HepG2 (cell line): Measurements from ENCODE around the gene FAM83E. TPM values are rescaled to one million over a fixed set of nuclear protein-coding genes. Genes with fewer than 3 reads are reported as not detected.

ENCODE experiments used
- ATAC-seq: fragments of 200-7000 bp; cut with Tn5 transposase; 3 replicates; pipeline ENCODE4 v1.9.1; 2020; ENCODE audit warnings: mild to moderate bottlenecking, moderate library complexity
- BruUV-seq: library from RNA; stranded (reverse); fragments of 400-500 nt; replicated peaks from 2 replicates; lab custom pipeline; 2021; lab: Mats Ljungman, UMichigan
- CTCF ChIA-PET: fragments of 300-600 bp; formaldehyde crosslinking; extraction: SDS; loops from one replicate; lab custom pipeline; 2021; ENCODE audit warnings: low total read pairs, inconsistent platforms, low intra/inter-chr PET ratio; lab: Yijun Ruan, JAX
- POLR2A ChIA-PET: fragments of 350-600 bp; sonication (Branson Sonifier 250); formaldehyde crosslinking; loops from one replicate; lab custom pipeline; 2020; ENCODE audit warnings: antibody characterized with exemption, inconsistent platforms; lab: Yijun Ruan, JAX
- DNase-seq: peaks from one replicate; pipeline ENCODE4 v3.0.0-alpha.2; 2015; ENCODE audit warnings: low spot score
- FAIRE-seq: peaks from 3 replicates; lab custom pipeline; 2011; peaks lifted over from hg19 to GRCh38; lab: Jason Lieb, UNC
- H2AFZ ChIP-seq: one replicate; pipeline ENCODE4 v1.6.1; 2011; ENCODE audit warnings: low read length, inconsistent platforms
- H3K27ac ChIP-seq: fragments of 300-600 bp; 3 replicates; pipeline ENCODE4 v1.8.0; 2011; ENCODE audit warnings: mixed run types, mild to moderate bottlenecking, mixed read lengths, low read length, inconsistent platforms; ENCODE audit not compliant: insufficient read depth; ENCODE audit errors: extremely low read length
- H3K27me3 ChIP-seq, 2 experiments: fragments of 200-600 bp in 1 of 2; 2 replicates in 1 of 2; 3 replicates in 1 of 2; pipeline versions ENCODE4 v1.6.0 to v1.8.0; 2011; ENCODE audit warnings: low read length in 2 of 2, mild to moderate bottlenecking in 2 of 2, moderate library complexity in 2 of 2, inconsistent platforms in 1 of 2; ENCODE audit not compliant: insufficient read depth in 2 of 2, control insufficient read depth in 1 of 2
- H3K36me3 ChIP-seq, 2 experiments: fragments of 200-600 bp in 1 of 2; replicated peaks in 1 of 2; 2 replicates in 1 of 2; 3 replicates in 1 of 2; pipeline versions ENCODE4 v1.5.1 to v1.8.0; 2011; ENCODE audit warnings: low read length in 2 of 2, inconsistent platforms in 1 of 2; ENCODE audit not compliant: insufficient read depth in 2 of 2, control insufficient read depth in 1 of 2
- H3K4me1 ChIP-seq: 2 replicates; pipeline ENCODE4 v1.5.1; 2012; ENCODE audit warnings: low read length, inconsistent platforms; ENCODE audit not compliant: insufficient read depth
- H3K4me2 ChIP-seq: 2 replicates; pipeline ENCODE4 v1.6.0; 2011; ENCODE audit warnings: low read depth, low read length, inconsistent platforms
- H3K4me3 ChIP-seq, 3 experiments: fragments of 200-600 bp in 1 of 3; sonication (generic), shearing (Covaris generic) in 1 of 3; replicated peaks in 1 of 3; 2 replicates each; pipeline ENCODE4 v1.5.1; 2011 to 2016; ENCODE audit warnings: low read length in 3 of 3, inconsistent platforms in 2 of 3, low read depth in 2 of 3, mild to moderate bottlenecking in 2 of 3, control low read depth in 1 of 3, mixed read lengths in 1 of 3; ENCODE audit not compliant: insufficient read depth in 1 of 3
- H3K79me2 ChIP-seq: one replicate; pipeline ENCODE4 v1.6.1; 2011; ENCODE audit warnings: low read length, inconsistent platforms; ENCODE audit not compliant: insufficient read depth
- H3K9ac ChIP-seq: 2 replicates; pipeline ENCODE4 v1.6.0; 2011; ENCODE audit warnings: mild to moderate bottlenecking, low read depth, low read length, inconsistent platforms; ENCODE audit not compliant: insufficient read depth
- H3K9me3 ChIP-seq: 2 replicates; pipeline ENCODE4 v1.5.1; 2012; ENCODE audit warnings: mild to moderate bottlenecking, low read length
- H4K20me1 ChIP-seq: 2 replicates; pipeline ENCODE4 v1.6.0; 2011; ENCODE audit warnings: inconsistent platforms, mild to moderate bottlenecking, low read length, moderate library complexity; ENCODE audit not compliant: insufficient read depth
- ATF3 ChIP-seq: sonication (generic); formaldehyde crosslinking; IDR thresholded peaks from 2 replicates; pipeline ENCODE4 v1.4.0; 2020; ENCODE audit warnings: missing genetic modification reagents
- CBFB ChIP-seq: sonication (generic); formaldehyde crosslinking; IDR thresholded peaks from 2 replicates; pipeline ENCODE4 v1.4.0; 2020; ENCODE audit warnings: missing genetic modification reagents
- GFI1 ChIP-seq: sonication (generic); formaldehyde crosslinking; IDR thresholded peaks from 2 replicates; pipeline ENCODE4 v1.5.0; 2020; ENCODE audit warnings: missing genetic modification reagents, mild to moderate bottlenecking, borderline replicate concordance
- HCFC1 ChIP-seq: fragments of 150-350 bp; IDR thresholded peaks from 2 replicates; pipeline ENCODE4 v1.6.1; 2014; ENCODE audit warnings: low read depth, low read length
- HDAC2 ChIP-seq: sonication (generic); formaldehyde crosslinking; IDR thresholded peaks from 2 replicates; pipeline ENCODE4 v1.4.0; 2020; ENCODE audit warnings: missing genetic modification reagents
- JARID2 ChIP-seq: sonication (generic); formaldehyde crosslinking; IDR thresholded peaks from 2 replicates; pipeline ENCODE4 v1.8.1; 2023; ENCODE audit warnings: missing genetic modification reagents, inconsistent platforms; ENCODE audit not compliant: insufficient replicate concordance
- MAFK ChIP-seq, 2 experiments: IDR thresholded peaks in 1 of 2; conservative IDR thresholded peaks in 1 of 2; 2 replicates each; pipeline ENCODE4 v1.6.1; 2011; ENCODE audit warnings: improper control_type of control experiment in 2 of 2, low read length in 2 of 2
- NCOA2 ChIP-seq: sonication (generic); formaldehyde crosslinking; IDR thresholded peaks from 2 replicates; pipeline ENCODE4 v1.8.0; 2022; ENCODE audit warnings: inconsistent platforms
- RNF219 ChIP-seq: sonication (generic); formaldehyde crosslinking; IDR thresholded peaks from 2 replicates; pipeline ENCODE4 v1.5.0; 2020; ENCODE audit warnings: mild to moderate bottlenecking, missing genetic modification reagents
- TBX2 ChIP-seq: sonication (generic); formaldehyde crosslinking; IDR thresholded peaks from 2 replicates; pipeline ENCODE4 v1.5.0; 2020; ENCODE audit warnings: missing genetic modification reagents, mild to moderate bottlenecking, borderline replicate concordance
- TEAD3 ChIP-seq: optimal IDR thresholded peaks from 2 replicates; pipeline ENCODE3; 2016; ENCODE audit warnings: borderline replicate concordance
- ZNF143 ChIP-seq: sonication (generic); formaldehyde crosslinking; IDR thresholded peaks from 2 replicates; pipeline ENCODE4 v1.4.0; 2020; ENCODE audit warnings: missing genetic modification reagents
- ZNF17 ChIP-seq: sonication (generic); formaldehyde crosslinking; IDR thresholded peaks from 2 replicates; pipeline ENCODE4 v1.5.0; 2020; ENCODE audit warnings: mild to moderate bottlenecking, missing genetic modification reagents
- ZNF205 ChIP-seq: IDR thresholded peaks from 2 replicates; pipeline ENCODE4 v1.6.1; 2018; ENCODE audit warnings: missing biosample characterization, missing genetic modification reagents
- ZNF264 ChIP-seq: sonication (generic); formaldehyde crosslinking; IDR thresholded peaks from 2 replicates; pipeline ENCODE4 v1.4.0; 2020; ENCODE audit warnings: missing genetic modification reagents
- ZNF33B ChIP-seq: sonication (generic); formaldehyde crosslinking; IDR thresholded peaks from 2 replicates; pipeline ENCODE4 v1.5.1; 2020; ENCODE audit warnings: mild to moderate bottlenecking, missing genetic modification reagents
- ZNF350 ChIP-seq: sonication (generic); formaldehyde crosslinking; IDR thresholded peaks from 2 replicates; pipeline ENCODE4 v1.4.0; 2020; ENCODE audit warnings: mild to moderate bottlenecking, low read depth, missing genetic modification reagents, borderline replicate concordance
- ZNF574 ChIP-seq: sonication (generic); formaldehyde crosslinking; IDR thresholded peaks from 2 replicates; pipeline ENCODE4 v1.4.0; 2020; ENCODE audit warnings: missing genetic modification reagents
- ZNF713 ChIP-seq: sonication (generic); formaldehyde crosslinking; IDR thresholded peaks from 2 replicates; pipeline ENCODE4 v1.4.0; 2020; ENCODE audit warnings: mild to moderate bottlenecking, missing genetic modification reagents
- ZNF747 ChIP-seq: sonication (generic); formaldehyde crosslinking; IDR thresholded peaks from 2 replicates; pipeline ENCODE4 v1.8.1; 2023; ENCODE audit warnings: missing genetic modification reagents, mild to moderate bottlenecking, borderline replicate concordance
- WGBS: methylation state at CpG from one replicate; pipeline ENCODE4 v1.1.6; 2017; ENCODE audit warnings: low lambda C conversion rate; 5-methylcytosine and 5-hydroxymethylcytosine counted together
- in situ Hi-C: cut with HindIII; loops from 2 replicates; pipeline ENCODE4 v1.10.0; 2017; ENCODE audit warnings: low pct_unique_long_range_greater_than_20kb; ENCODE audit not compliant: extremely low pct_ligation_motif_present
- intact Hi-C: fragments of 100-400 bp; cut with micrococcal nuclease; formaldehyde crosslinking; loops from one replicate; pipeline ENCODE4 v1.10.0; 2022; ENCODE audit not compliant: unreplicated experiment
- polyA plus RNA-seq, 8 experiments: library from polyadenylated mRNA; depleted of rRNA in 3 of 8; stranded (reverse) in 7 of 8; unstranded in 1 of 8; fragments of >200 nt; fragmentation: Illumina TruSeq in 4 of 8; extraction: Trizol in 4 of 8; gene quantifications; 2 replicates each; pipeline versions ENCODE4 v1.2.1 to v1.2.3, GENCODE V29; 2011 to 2016; ENCODE audit warnings: low read depth in 4 of 8, missing spikeins in 1 of 8, mixed read lengths in 1 of 8; ENCODE audit not compliant: insufficient read depth in 1 of 8
- total RNA-seq, 5 experiments: library from RNA; depleted of rRNA; stranded (reverse); fragments of >200 nt; fragmentation: Illumina TruSeq; extraction: Trizol; gene quantifications; 2 replicates each; pipeline ENCODE4 v1.2.3, GENCODE V29; 2016; ENCODE audit warnings: low read depth in 1 of 5

Gene FAM83E
- total and polyA plus RNA-seq, 2 of the 13 experiments (the other 11 are each of a cell fraction or from before 2014, with no cell fraction given): 0.18 to 0.60 TPM

- peak; percentile 41; the same call in 1 of the 2 replicates for TF ChIP-seq TBX2 (CRISPR knock-in tag)
- TF ChIP-seq JARID2: no peak
- TF ChIP-seq ZNF350: 0 out of 2 replicates have a peak, but pooled peaks have one; percentile 34
- TF ChIP-seq ZNF574 (CRISPR knock-in tag): peak; percentile 95
- no peak for TF ChIP-seq HDAC2
- peak; percentile 49; the same call in 1 of the 2 replicates for TF ChIP-seq ZNF143
- peak; percentile 29; the same call in 1 of the 2 replicates for TF ChIP-seq ZNF747 (CRISPR knock-in tag)
- TF ChIP-seq TEAD3: peak; percentile 62
- 0 out of 2 replicates have a peak, but pooled peaks have one; percentile 20 for TF ChIP-seq CBFB (CRISPR knock-in tag)
These were observed 6.0 kb downstream of the FAM83E start (continued) for GRCh38 chr19:48608798-48609263.

- Histone ChIP-seq H3K79me2 (no peaks in the 10 kb centered on the region), H3K4me2 (no peak overlapping the region), H2AFZ (no peak overlapping the region), H3K36me3 (no peaks in the 10 kb centered on the region), H3K27ac (no peak overlapping the region), H4K20me1 (no peaks in the 10 kb centered on the region), H3K4me1 (peaks cover 21% of the 10 kb centered on the region), H3K9ac (no peak overlapping the region), H3K4me3 (0 out of 6 replicates have a peak overlapping the region, but pooled peaks of 1 of the 3 experiments have one; percentile 8), H3K27me3 (no peaks in the 10 kb centered on the region; a peak in 1 of 5 replicates), H3K9me3 (no peaks in the 10 kb centered on the region)
- in situ Hi-C loops (no loop called here), intact Hi-C loops (no loop called here)
- FAIRE-seq: no peak
- WGBS: 70% methylated on average over 1 of the region's 7 CpGs
- ChIA-PET CTCF (interaction anchor here (2.1 kb wide), 1 partner anchor 18 kb away, joined by 10 read pairs; no protein-coding TSS in a partner anchor), POLR2A (interaction anchor here (1.2 kb wide), 1 partner anchor 12 kb away, joined by 5 read pairs; the partner anchor contains the start of genes RPL18 and SPHK2)
- no TSS peak for BruUV-seq
- DNase-seq: no peak
- peak; percentile 8; the same call in 1 of the 3 replicates for ATAC-seq
- TF ChIP-seq ZNF33B: no peak
- no peak for TF ChIP-seq MAFK (conservative IDR thresholded peaks at IDR 0.05 in 1 of 2, IDR thresholded peaks at IDR 0.05 in 1 of 2; ENCODE audit: low read length in 2 of 2)
- TF ChIP-seq ZNF713 (CRISPR knock-in tag): no peak
- no peak for TF ChIP-seq NCOA2 (CRISPR knock-in tag)
- no peak for TF ChIP-seq ZNF264 (CRISPR knock-in tag)
- TF ChIP-seq GFI1 (CRISPR knock-in tag): no peak
- TF ChIP-seq ZNF205 (CRISPR knock-in tag): no peak
- no peak for TF ChIP-seq RNF219
- TF ChIP-seq HCFC1: no peak
- TF ChIP-seq ZNF17 (CRISPR knock-in tag): no peak
- no peak for TF ChIP-seq ATF3 (CRISPR knock-in tag)
These were observed 7.5 kb downstream of the FAM83E start for GRCh38 chr19:48607359-48607755.
